ENCODE measurements around the gene COX7A1.

The COX7A1 gene

DNA sequence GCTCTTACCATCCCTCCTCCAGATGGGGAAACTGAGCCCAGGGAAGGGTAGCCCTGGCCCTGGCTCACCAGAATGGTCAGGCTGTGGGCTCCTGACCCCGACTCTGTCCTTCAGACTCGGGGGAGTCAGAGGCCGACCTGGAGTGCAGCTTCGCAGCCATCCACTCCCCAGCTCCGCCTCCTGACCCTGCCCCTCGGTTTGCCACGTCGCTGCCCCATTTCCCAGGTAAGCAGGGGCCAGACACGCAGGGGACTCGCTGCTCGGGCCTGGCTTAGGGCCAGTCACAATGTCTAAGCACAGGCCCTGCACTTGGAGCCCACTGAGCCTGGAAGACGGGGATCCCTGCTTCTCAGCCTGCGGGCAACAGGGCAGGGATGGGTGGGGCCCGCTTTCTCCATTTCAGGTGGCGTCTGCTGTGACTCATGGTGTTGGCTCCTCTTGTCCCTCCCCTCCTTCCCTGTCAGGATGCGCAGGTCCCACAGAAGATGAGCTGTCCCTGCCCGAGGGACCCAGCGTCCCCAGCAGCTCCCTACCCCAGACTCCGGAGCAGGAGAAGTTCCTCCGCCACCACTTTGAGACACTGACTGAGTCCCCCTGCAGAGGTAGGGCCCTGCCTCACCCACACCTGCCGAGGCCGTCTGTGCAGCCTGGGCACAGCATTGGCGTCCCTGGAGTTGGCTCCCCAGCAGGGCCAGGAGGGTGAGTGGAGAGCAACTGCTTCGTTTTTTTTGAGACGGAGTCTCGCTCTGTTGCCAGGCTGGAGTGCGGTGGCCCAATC lies 50.5 kb downstream of the COX7A1 start:
- Histone ChIP-seq H3K9me3 (ENCODE audit: insufficient read depth, low read depth, low read length) (no peaks in the 10 kb centered on the region), H3K9me2 (replicated peaks; ENCODE audit: low read depth, low read length) (no peaks in the 10 kb centered on the region), H3K4me3 (ENCODE audit: low read length, poor library complexity, severe bottlenecking) (no peak overlapping the region), H3K9ac (ENCODE audit: low read depth, low read length, poor library complexity, severe bottlenecking) (no peak overlapping the region), H3F3A (ENCODE audit: low read depth) (no peaks in the 10 kb centered on the region), H3K79me2 (ENCODE audit: insufficient read depth, low read length) (no peaks in the 10 kb centered on the region), H3K4me2 (ENCODE audit: low read depth, low read length, poor library complexity, severe bottlenecking) (no peak overlapping the region), H2AFZ (ENCODE audit: low read length) (no peak overlapping the region), H4K20me1 (ENCODE audit: insufficient read depth, low read length, poor library complexity, severe bottlenecking) (no peaks in the 10 kb centered on the region), H3K27me3 (ENCODE audit: insufficient read depth, low read length, poor library complexity, severe bottlenecking) (no peaks in the 10 kb centered on the region), H3K36me3 (ENCODE audit: insufficient read depth, low read length) (peaks cover 71% of the 10 kb centered on the region; the same call in 1 of the 2 replicates), H3K4me1 (ENCODE audit: insufficient read depth, low read length, poor library complexity, severe bottlenecking) (no peaks in the 10 kb centered on the region)
- TF ChIP-seq, protein P1, sequence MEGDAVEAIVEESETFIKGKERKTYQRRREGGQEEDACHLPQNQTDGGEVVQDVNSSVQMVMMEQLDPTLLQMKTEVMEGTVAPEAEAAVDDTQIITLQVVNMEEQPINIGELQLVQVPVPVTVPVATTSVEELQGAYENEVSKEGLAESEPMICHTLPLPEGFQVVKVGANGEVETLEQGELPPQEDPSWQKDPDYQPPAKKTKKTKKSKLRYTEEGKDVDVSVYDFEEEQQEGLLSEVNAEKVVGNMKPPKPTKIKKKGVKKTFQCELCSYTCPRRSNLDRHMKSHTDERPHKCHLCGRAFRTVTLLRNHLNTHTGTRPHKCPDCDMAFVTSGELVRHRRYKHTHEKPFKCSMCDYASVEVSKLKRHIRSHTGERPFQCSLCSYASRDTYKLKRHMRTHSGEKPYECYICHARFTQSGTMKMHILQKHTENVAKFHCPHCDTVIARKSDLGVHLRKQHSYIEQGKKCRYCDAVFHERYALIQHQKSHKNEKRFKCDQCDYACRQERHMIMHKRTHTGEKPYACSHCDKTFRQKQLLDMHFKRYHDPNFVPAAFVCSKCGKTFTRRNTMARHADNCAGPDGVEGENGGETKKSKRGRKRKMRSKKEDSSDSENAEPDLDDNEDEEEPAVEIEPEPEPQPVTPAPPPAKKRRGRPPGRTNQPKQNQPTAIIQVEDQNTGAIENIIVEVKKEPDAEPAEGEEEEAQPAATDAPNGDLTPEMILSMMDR (conservative IDR thresholded peaks at IDR 0.05; ENCODE audit: low read length): no peak
- TF ChIP-seq EZH2phosphoT487 (IDR thresholded peaks at IDR 0.05; ENCODE audit: borderline replicate concordance): no peak
